Measurements from ENCODE around the gene NCOR2. TPM values are rescaled to one million over a fixed set of nuclear protein-coding genes. Genes with fewer than 3 reads are reported as not detected.

The NCOR2 gene
- total and polyA plus RNA-seq, 10 of the 15 experiments (the other 5 are each of a cell fraction or from before 2014, with no cell fraction given), result 0.43 to 179 (median 14.9) TPM

GRCh38 chr12:124529565-124530276 lies 37.7 kb downstream of the NCOR2 start:
- no peak for FAIRE-seq
- no peak for DNase-seq (ENCODE audit: low read depth, low spot score)
- intact Hi-C loops (cut with micrococcal nuclease; ENCODE audit: unreplicated experiment) (no loop called here), in situ Hi-C loops (cut with MboI) (no loop called here)
- Histone ChIP-seq H2AFZ (ENCODE audit: control insufficient read depth, low read depth, low read length) (no peak overlapping the region), H3K9me3 (replicated peaks; ENCODE audit: control insufficient read depth, insufficient read depth, low read length) (no peaks in the 10 kb centered on the region), H3K4me3 (no peak overlapping the region), H4K20me1 (ENCODE audit: control insufficient read depth, insufficient read depth) (peaks cover 4% of the 10 kb centered on the region), H3K27ac (ENCODE audit: control insufficient read depth, insufficient read depth) (no peak overlapping the region), H3K4me1 (ENCODE audit: control insufficient read depth, insufficient read depth, low read length) (no peaks in the 10 kb centered on the region), H3K4me2 (ENCODE audit: control insufficient read depth, insufficient read depth) (no peak overlapping the region), H3K79me2 (ENCODE audit: control insufficient read depth, insufficient read depth, low read length) (peaks cover 15% of the 10 kb centered on the region), H3K9ac (ENCODE audit: control insufficient read depth, insufficient read depth, low read length) (no peak overlapping the region), H3K27me3 (replicated peaks in 1 of 2; ENCODE audit: control insufficient read depth in 2 of 2, insufficient read depth in 2 of 2, low read length in 1 of 2) (no peaks in the 10 kb centered on the region), H3K36me3 (ENCODE audit: control insufficient read depth in 2 of 2, insufficient read depth in 2 of 2, low read length in 1 of 2) (peaks cover 8 to 11% of the 10 kb centered on the region in 2 experiments; a peak in 3 of 4 replicates)
- POLR2A ChIA-PET, result no interaction called here
- TF ChIP-seq EGR1 (IDR thresholded peaks at IDR 0.05; ENCODE audit: borderline replicate concordance in 1 of 2, low read depth in 2 of 2, low read length in 2 of 2), result no peak
- TF ChIP-seq BRCA1 (IDR thresholded peaks at IDR 0.05; ENCODE audit: low read depth, low read length), result no peak
- no peak for TF ChIP-seq PAX5 (IDR thresholded peaks at IDR 0.05; ENCODE audit: borderline replicate concordance, low read depth, low read length)
- no peak for TF ChIP-seq POLR2AphosphoS2 (IDR thresholded peaks at IDR 0.05; ENCODE audit: low read depth, low read length)
- TF ChIP-seq HCFC1 (IDR thresholded peaks at IDR 0.05; ENCODE audit: low read length), result no peak
- no peak for TF ChIP-seq ZNF24 (IDR thresholded peaks at IDR 0.05)
- TF ChIP-seq NFYB (IDR thresholded peaks at IDR 0.05; ENCODE audit: insufficient read depth, low read depth, low read length), result no peak
- no peak for TF ChIP-seq NR2C2 (IDR thresholded peaks at IDR 0.05; ENCODE audit: borderline replicate concordance, control insufficient read depth, insufficient read length, low read depth)
- TF ChIP-seq TARDBP (IDR thresholded peaks at IDR 0.05; ENCODE audit: borderline replicate concordance), result no peak
- no peak for TF ChIP-seq USF2 (IDR thresholded peaks at IDR 0.05; ENCODE audit: borderline replicate concordance, low read depth, low read length)
- no peak for TF ChIP-seq CBFB (IDR thresholded peaks at IDR 0.05; ENCODE audit: low read depth)
- no peak for TF ChIP-seq REST (IDR thresholded peaks at IDR 0.05; ENCODE audit: low read depth, low read length)
- TF ChIP-seq IKZF1 (conservative IDR thresholded peaks at IDR 0.05), result no peak
- no peak for TF ChIP-seq EZH2 (IDR thresholded peaks at IDR 0.05; ENCODE audit: borderline replicate concordance, control insufficient read depth, low read depth, low read length)
- no peak for TF ChIP-seq CHD2 (IDR thresholded peaks at IDR 0.05; ENCODE audit: borderline replicate concordance, low read depth, low read length)
- TF ChIP-seq STAT3 (IDR thresholded peaks at IDR 0.05; ENCODE audit: low read depth, low read length), result no peak
- CTCF ChIA-PET, result interaction anchor here (0.9 kb wide), 1 partner anchor 16 kb away, joined by 3 read pairs; no protein-coding TSS in a partner anchor
- RAD21 ChIA-PET (ENCODE audit: unreplicated experiment), result interaction anchor here (0.9 kb wide), 1 partner anchor 205 kb away, joined by 3 read pairs; no protein-coding TSS in a partner anchor
- over 99% methylated on average over 6 of the region's 6 CpGs for WGBS (ENCODE audit: insufficient coverage, insufficient replicate concordance, low lambda C conversion rate, missing lambda C conversion rate)
- SMC1A ChIA-PET (ENCODE audit: uncharacterized antibody, unreplicated experiment), result interaction anchor here (1.0 to 1.2 kb wide), 4 partner anchors 10 to 74 kb away, joined by 3 to 5 read pairs (median 3); no protein-coding TSS in a partner anchor
- no peak for ATAC-seq
- no TSS peak for BruUV-seq (replicated peaks)
